ENCODE data around the gene SLC35F6. TPM values are rescaled to one million over a fixed set of nuclear protein-coding genes. Genes with fewer than 3 reads are reported as not detected.

SLC35F6 gene
- total and polyA plus RNA-seq, 9 of the 15 experiments (the other 6 are each of a cell fraction or from before 2014, with no cell fraction given), result 11.9 to 47.3 (median 22.5) TPM

- ATAC-seq (no peak), DNase-seq (ENCODE audit: extremely low read depth in 1 of 4, low spot score in 3 of 4) (no peak), FAIRE-seq (no peak)
- Histone ChIP-seq H3K79me2 (ENCODE audit: control insufficient read depth, insufficient read depth, low read length) (peaks cover 67% of the 10 kb centered on the region), H3K27ac (ENCODE audit: extremely low read depth, low read depth, low read length) (peak overlapping the region; percentile 84), H3K4me2 (ENCODE audit: insufficient read depth, low read length) (peak overlapping the region; percentile 98), H3K4me3 (peak overlapping the region; percentile 95; the same call in 1 of the 2 replicates), H2AFZ (ENCODE audit: low read depth, low read length) (no peak overlapping the region), H3K9me1 (ENCODE audit: control insufficient read depth, insufficient read depth, low read length) (no peaks in the 10 kb centered on the region), H3K9ac (ENCODE audit: insufficient read depth in 1 of 2, low read depth in 2 of 2, low read length in 2 of 2) (peak overlapping the region; percentile 90 to 98), H4K20me1 (replicated peaks; ENCODE audit: control insufficient read depth, insufficient read depth, low read length) (no peaks in the 10 kb centered on the region; the same call in 1 of the 2 replicates), H3K27me3 (ENCODE audit: control insufficient read depth in 2 of 2, insufficient read depth in 2 of 2, low read length in 2 of 2) (no peaks in the 10 kb centered on the region), H3K36me3 (ENCODE audit: control insufficient read depth, insufficient read depth, low read length) (peaks cover 32% of the 10 kb centered on the region; the same call in 2 of the 3 replicates), H3K4me1 (replicated peaks in 1 of 2; ENCODE audit: control insufficient read depth in 2 of 2, insufficient read depth in 2 of 2, low read length in 2 of 2) (peaks cover 54 to 56% of the 10 kb centered on the region in 2 experiments), H3K9me3 (replicated peaks; ENCODE audit: control insufficient read depth, insufficient read depth, low read depth, low read length) (no peaks in the 10 kb centered on the region)
- 58% methylated on average over 10 of the region's 10 CpGs for WGBS (ENCODE audit: insufficient coverage, low coverage, missing lambda C conversion rate)
- in situ Hi-C loops (cut with MboI), result no loop called here
- ChIA-PET CTCF (ENCODE audit: low intra/inter-chr PET ratio) (no interaction called here), POLR2A (interaction anchor here (0.6 to 1.0 kb wide), 3 partner anchors 20 to 234 kb away, joined by 3 read pairs; partner anchors contain the start of gene CENPA)
- intact Hi-C loops (cut with micrococcal nuclease), result loop anchor here (10.0 kb wide), 1 partner anchor 249 kb away; no protein-coding TSS in a partner anchor
- no TSS peak for BruUV-seq (replicated peaks)
- no peak for TF ChIP-seq PURB (CRISPR knock-in tag; IDR thresholded peaks at IDR 0.05; ENCODE audit: low read depth)
- no peak for TF ChIP-seq HOMEZ (CRISPR knock-in tag; IDR thresholded peaks at IDR 0.05)
- TF ChIP-seq RNF2 (IDR thresholded peaks at IDR 0.05), result no peak
- no peak for TF ChIP-seq MTA3 (IDR thresholded peaks at IDR 0.05; ENCODE audit: borderline replicate concordance)
- no peak for TF ChIP-seq MYBL2 (IDR thresholded peaks at IDR 0.05; ENCODE audit: low read depth)
- TF ChIP-seq MYBL2 (CRISPR knock-in tag; IDR thresholded peaks at IDR 0.05; ENCODE audit: borderline replicate concordance), result no peak
- peak in 1 of 2 experiments; percentile 6 for TF ChIP-seq E2F6 (IDR thresholded peaks at IDR 0.05; ENCODE audit: borderline replicate concordance in 1 of 2, extremely low read depth in 1 of 2, insufficient read depth in 1 of 2, insufficient read length in 1 of 2, low read depth in 1 of 2, low read length in 1 of 2, poor library complexity in 1 of 2, severe bottlenecking in 1 of 2)
- TF ChIP-seq, protein P1, sequence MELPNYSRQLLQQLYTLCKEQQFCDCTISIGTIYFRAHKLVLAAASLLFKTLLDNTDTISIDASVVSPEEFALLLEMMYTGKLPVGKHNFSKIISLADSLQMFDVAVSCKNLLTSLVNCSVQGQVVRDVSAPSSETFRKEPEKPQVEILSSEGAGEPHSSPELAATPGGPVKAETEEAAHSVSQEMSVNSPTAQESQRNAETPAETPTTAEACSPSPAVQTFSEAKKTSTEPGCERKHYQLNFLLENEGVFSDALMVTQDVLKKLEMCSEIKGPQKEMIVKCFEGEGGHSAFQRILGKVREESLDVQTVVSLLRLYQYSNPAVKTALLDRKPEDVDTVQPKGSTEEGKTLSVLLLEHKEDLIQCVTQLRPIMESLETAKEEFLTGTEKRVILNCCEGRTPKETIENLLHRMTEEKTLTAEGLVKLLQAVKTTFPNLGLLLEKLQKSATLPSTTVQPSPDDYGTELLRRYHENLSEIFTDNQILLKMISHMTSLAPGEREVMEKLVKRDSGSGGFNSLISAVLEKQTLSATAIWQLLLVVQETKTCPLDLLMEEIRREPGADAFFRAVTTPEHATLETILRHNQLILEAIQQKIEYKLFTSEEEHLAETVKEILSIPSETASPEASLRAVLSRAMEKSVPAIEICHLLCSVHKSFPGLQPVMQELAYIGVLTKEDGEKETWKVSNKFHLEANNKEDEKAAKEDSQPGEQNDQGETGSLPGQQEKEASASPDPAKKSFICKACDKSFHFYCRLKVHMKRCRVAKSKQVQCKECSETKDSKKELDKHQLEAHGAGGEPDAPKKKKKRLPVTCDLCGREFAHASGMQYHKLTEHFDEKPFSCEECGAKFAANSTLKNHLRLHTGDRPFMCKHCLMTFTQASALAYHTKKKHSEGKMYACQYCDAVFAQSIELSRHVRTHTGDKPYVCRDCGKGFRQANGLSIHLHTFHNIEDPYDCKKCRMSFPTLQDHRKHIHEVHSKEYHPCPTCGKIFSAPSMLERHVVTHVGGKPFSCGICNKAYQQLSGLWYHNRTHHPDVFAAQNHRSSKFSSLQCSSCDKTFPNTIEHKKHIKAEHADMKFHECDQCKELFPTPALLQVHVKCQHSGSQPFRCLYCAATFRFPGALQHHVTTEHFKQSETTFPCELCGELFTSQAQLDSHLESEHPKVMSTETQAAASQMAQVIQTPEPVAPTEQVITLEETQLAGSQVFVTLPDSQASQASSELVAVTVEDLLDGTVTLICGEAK (IDR thresholded peaks at IDR 0.05), result no peak
- TF ChIP-seq, protein P1 (CRISPR knock-in tag; IDR thresholded peaks at IDR 0.05), result no peak
Measured at GRCh38 chr2:26765475-26766200, 1.6 kb downstream of the SLC35F6 start.

Data from K562 (cell line).